ENCODE results near the gene TPCN2. TPM values are rescaled to one million over a fixed set of nuclear protein-coding genes. Genes with fewer than 3 reads are reported as not detected.

Gene TPCN2
- total RNA-seq, 1 donor from 2014 or later = 9.5 TPM

DNA sequence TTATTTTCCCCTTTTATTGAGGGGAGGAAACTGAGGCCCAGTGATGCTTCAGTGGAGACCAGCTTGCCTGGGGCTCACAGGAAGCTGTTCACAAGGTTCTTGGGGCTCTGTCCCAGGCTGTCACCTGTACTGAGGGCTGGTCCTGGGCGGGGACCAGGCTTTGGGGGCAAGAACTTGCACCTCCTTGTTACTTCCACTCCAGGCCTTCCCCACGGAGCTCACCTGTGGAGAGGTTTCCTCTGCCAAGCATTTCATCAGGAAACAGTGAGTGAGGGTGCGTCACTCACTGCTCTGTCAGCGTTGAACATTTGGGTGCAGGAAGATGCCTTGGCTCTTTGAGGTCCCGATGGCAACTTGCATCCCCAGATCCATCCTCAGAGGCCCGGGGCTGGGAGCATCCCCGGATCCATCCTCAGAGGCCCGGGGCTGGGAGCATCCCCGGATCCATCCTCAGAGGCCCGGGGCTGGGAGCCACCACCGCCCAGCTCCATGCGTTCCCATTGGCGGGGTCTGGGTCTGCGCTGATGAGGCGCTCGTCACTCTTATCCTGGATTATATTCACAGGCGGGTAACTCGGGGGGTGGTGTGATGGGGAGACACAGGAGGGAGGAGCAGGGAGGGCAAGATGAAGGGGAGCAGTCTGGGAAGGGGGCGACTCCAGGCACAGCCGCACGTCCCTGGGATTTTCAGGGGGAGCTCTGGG is 105.6 kb downstream of the TPCN2 start:
- Histone ChIP-seq H3K36me3 (ENCODE audit: insufficient read depth, low read length) (no peaks in the 10 kb centered on the region), H4K20me1 (ENCODE audit: insufficient read depth, low read length) (no peaks in the 10 kb centered on the region), H3K4me2 (ENCODE audit: low read length) (no peak overlapping the region), H3K9me3 (ENCODE audit: insufficient read depth, low read depth, low read length) (peaks cover 3% of the 10 kb centered on the region), H3K9ac (ENCODE audit: low read length) (no peak overlapping the region), H3K27me3 (ENCODE audit: insufficient read depth, low read length) (no peaks in the 10 kb centered on the region), H3K79me2 (ENCODE audit: insufficient read depth, low read length) (no peaks in the 10 kb centered on the region), H3K27ac (ENCODE audit: low read depth, low read length) (no peak overlapping the region), H3K4me1 (ENCODE audit: insufficient read depth, low read length) (peaks cover 34% of the 10 kb centered on the region), H2AFZ (ENCODE audit: low read depth, low read length) (no peak overlapping the region), H3K4me3 (ENCODE audit: insufficient read depth, low read depth, low read length) (no peak overlapping the region)
- no peak overlapping the region for H3K4me3 Mint-ChIP-seq (ENCODE audit: unreplicated experiment)
- DNase-seq (ENCODE audit: low read depth) (no peak), FAIRE-seq (no peak)
- peaks cover 2% of the 10 kb centered on the region for H3K4me1 Mint-ChIP-seq (ENCODE audit: low read depth, unreplicated experiment)
- H3K36me3 Mint-ChIP-seq (ENCODE audit: low read depth, unreplicated experiment) = no peaks in the 10 kb centered on the region
- H3K9me3 Mint-ChIP-seq (ENCODE audit: unreplicated experiment) = peaks cover 4% of the 10 kb centered on the region
- peaks cover 30% of the 10 kb centered on the region for H3K27me3 Mint-ChIP-seq (ENCODE audit: low read depth, unreplicated experiment)
- no peak for TF ChIP-seq EZH2 (IDR thresholded peaks at IDR 0.05; ENCODE audit: insufficient read depth, low read length)
- no peak for TF ChIP-seq CTCF (IDR thresholded peaks at IDR 0.05; ENCODE audit: insufficient read depth, low read depth, low read length)
- H3K27ac Mint-ChIP-seq (ENCODE audit: unreplicated experiment) = no peak overlapping the region

GRCh38 chr11:69154938-69155301 is 106.2 kb downstream of the TPCN2 start:
- Mint-ChIP-seq H3K9me3 (ENCODE audit: unreplicated experiment) (peaks cover 4% of the 10 kb centered on the region), H3K4me3 (ENCODE audit: unreplicated experiment) (no peak overlapping the region), H3K27ac (ENCODE audit: unreplicated experiment) (no peak overlapping the region), H3K4me1 (ENCODE audit: low read depth, unreplicated experiment) (peaks cover 2% of the 10 kb centered on the region), H3K36me3 (ENCODE audit: low read depth, unreplicated experiment) (no peaks in the 10 kb centered on the region), H3K27me3 (ENCODE audit: low read depth, unreplicated experiment) (peaks cover 36% of the 10 kb centered on the region)
- H3K27me3 ChIP-seq (ENCODE audit: insufficient read depth, low read length) = no peaks in the 10 kb centered on the region
- DNase-seq (ENCODE audit: low read depth) (no peak), FAIRE-seq (no peak)
- H3K36me3 ChIP-seq (ENCODE audit: insufficient read depth, low read length) = no peaks in the 10 kb centered on the region
- H3K9ac ChIP-seq (ENCODE audit: low read length) = no peak overlapping the region
- H3K79me2 ChIP-seq (ENCODE audit: insufficient read depth, low read length) = no peaks in the 10 kb centered on the region
- H4K20me1 ChIP-seq (ENCODE audit: insufficient read depth, low read length) = no peaks in the 10 kb centered on the region
- no peak overlapping the region for H3K27ac ChIP-seq (ENCODE audit: low read depth, low read length)
- H2AFZ ChIP-seq (ENCODE audit: low read depth, low read length) = no peak overlapping the region
- peaks cover 34% of the 10 kb centered on the region for H3K4me1 ChIP-seq (ENCODE audit: insufficient read depth, low read length)
- H3K4me2 ChIP-seq (ENCODE audit: low read length) = no peak overlapping the region
- TF ChIP-seq CTCF (IDR thresholded peaks at IDR 0.05; ENCODE audit: insufficient read depth, low read depth, low read length) (no peak), EZH2 (IDR thresholded peaks at IDR 0.05; ENCODE audit: insufficient read depth, low read length) (no peak)
- H3K4me3 ChIP-seq (ENCODE audit: insufficient read depth, low read depth, low read length) = no peak overlapping the region
- peaks cover 2% of the 10 kb centered on the region for H3K9me3 ChIP-seq (ENCODE audit: insufficient read depth, low read depth, low read length)
